Natural killer cell (primary cell): Measurements from ENCODE around the gene HAUS3. TPM values are rescaled to one million over a fixed set of nuclear protein-coding genes. Genes with fewer than 3 reads are reported as not detected.
"Not testable (repeated sequence)": the region's sequence is repeated elsewhere in the genome, so short reads cannot be mapped to it uniquely, and the experiment has no call there.

Experiments
- ATAC-seq, 3 donors: fragments of 150-1000 bp in 2 of 3; fragments of 200-7000 bp in 1 of 3; cut with Tn5 transposase; 1 replicate in 1 of 3; 2 replicates in 2 of 3; pipeline ENCODE4 v1.10.0; 2021; ENCODE audit warnings: mild to moderate bottlenecking in 2 of 3, moderate library complexity in 2 of 3
- DNase-seq, 2 donors: peaks; one replicate each; pipeline versions ENCODE4 v3.0.0 to v3.0.0-alpha.2; 2013 to 2021; ENCODE audit warnings: mixed read lengths in 1 of 2
- H3K27ac ChIP-seq: one replicate; pipeline ENCODE4 v1.5.1; 2013; ENCODE audit warnings: mild to moderate bottlenecking, low read length
- H3K27me3 ChIP-seq: one replicate; pipeline ENCODE4 v1.6.1; 2013; ENCODE audit warnings: low read length; ENCODE audit not compliant: control insufficient read depth, insufficient read depth
- H3K36me3 ChIP-seq: one replicate; pipeline ENCODE4 v1.6.1; 2013; ENCODE audit warnings: low read length; ENCODE audit not compliant: control insufficient read depth, insufficient read depth
- H3K4me1 ChIP-seq: one replicate; pipeline ENCODE4 v1.6.1; 2013; ENCODE audit warnings: low read length; ENCODE audit not compliant: control insufficient read depth, insufficient read depth
- H3K4me3 ChIP-seq: one replicate; pipeline ENCODE4 v1.5.1; 2013; ENCODE audit warnings: low read length
- H3K9me3 ChIP-seq: one replicate; pipeline ENCODE4 v1.6.1; 2013; ENCODE audit warnings: low read length; ENCODE audit not compliant: control insufficient read depth, insufficient read depth
- H3K27ac Mint-ChIP-seq, 2 donors: one replicate each; pipeline ENCODE4 v1.8.0; 2022; ENCODE audit warnings: mild to moderate bottlenecking in 2 of 2, mixed read lengths in 2 of 2, moderate library complexity in 1 of 2
- H3K27me3 Mint-ChIP-seq, 2 donors: one replicate each; pipeline ENCODE4 v1.8.0; 2022; ENCODE audit warnings: low read depth in 2 of 2, mixed read lengths in 2 of 2
- H3K36me3 Mint-ChIP-seq: one replicate; pipeline ENCODE4 v1.8.0; 2022; ENCODE audit warnings: mixed read lengths
- H3K4me1 Mint-ChIP-seq, 2 donors: one replicate each; pipeline ENCODE4 v1.8.0; 2022; ENCODE audit warnings: mixed read lengths in 2 of 2
- H3K4me3 Mint-ChIP-seq: one replicate; pipeline ENCODE4 v1.8.0; 2022; ENCODE audit warnings: mild to moderate bottlenecking, moderate library complexity, mixed read lengths
- H3K9me3 Mint-ChIP-seq, 2 donors: one replicate each; pipeline ENCODE4 v1.8.0; 2022; ENCODE audit warnings: mixed read lengths in 2 of 2
- CTCF ChIP-seq: fragments of 200-600 bp; IDR thresholded peaks from one replicate; pipeline ENCODE4 v1.8.0; 2022; ENCODE audit warnings: antibody characterized with exemption
- WGBS: methylation state at CpG from one replicate; pipeline ENCODE4 v1.1.7; 2013; ENCODE audit warnings: missing lambda C conversion rate; ENCODE audit not compliant: insufficient coverage; 5-methylcytosine and 5-hydroxymethylcytosine counted together
- intact Hi-C: fragments of 100-400 bp; cut with micrococcal nuclease; formaldehyde crosslinking; loops from one replicate; pipeline ENCODE4 v1.14.2; 2022
- total RNA-seq, 4 donors: library from RNA; stranded (reverse); fragments of 120-200 nt in 1 of 4; gene quantifications; one replicate each; pipeline versions ENCODE4 v1.2.3 to v1.2.4, GENCODE V29; 2013 to 2022

HAUS3 gene
- total RNA-seq, 3 donors from 2014 or later (not counting 1 experiment from before 2014, with no cell fraction given) = 38.0 to 50.3 (median 49.4) TPM

DNA sequence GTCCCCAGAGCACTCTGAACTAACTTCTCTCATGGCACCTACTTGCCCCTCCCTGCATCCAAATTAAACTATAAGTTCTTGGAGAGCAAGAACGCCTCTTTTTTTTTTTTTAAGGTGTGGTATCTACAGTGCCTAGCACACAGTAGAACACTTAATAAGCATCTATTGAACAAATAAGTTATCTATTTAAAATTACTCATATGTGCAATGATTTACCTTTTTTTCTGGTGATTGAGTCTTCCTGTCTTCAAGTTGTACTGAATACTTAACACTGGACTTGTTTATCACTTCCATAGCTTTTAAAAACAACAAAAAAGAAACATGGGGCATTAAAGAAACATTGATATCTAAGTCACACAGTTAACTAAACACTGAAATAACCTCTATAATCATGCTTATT, 29.1 kb downstream of the HAUS3 start:
- 80% methylated on average over 1 of the region's 1 CpG for WGBS
- Histone ChIP-seq H3K27me3 (no peaks in the 10 kb centered on the region), H3K36me3 (no peaks in the 10 kb centered on the region)

GRCh38 chr4:2202789-2203188, 39.1 kb downstream of the HAUS3 start:
- H3K27me3 ChIP-seq, H3K4me1 Mint-ChIP-seq, H3K27me3 Mint-ChIP-seq, H3K4me1 ChIP-seq, H3K4me3 ChIP-seq, DNase-seq, ATAC-seq, H3K27ac Mint-ChIP-seq, H3K36me3 ChIP-seq, H3K9me3 Mint-ChIP-seq, H3K9me3 ChIP-seq, intact Hi-C loops, H3K36me3 Mint-ChIP-seq, H3K4me3 Mint-ChIP-seq, H3K27ac ChIP-seq: not testable (repeated sequence)
- 100% methylated on average over 1 of the region's 1 CpG for WGBS

More for the DNA sequence above, 29.1 kb downstream of the HAUS3 start:
- no peak overlapping the region for H3K27ac ChIP-seq
- TF ChIP-seq CTCF = no peak
- no peaks in the 10 kb centered on the region for H3K9me3 Mint-ChIP-seq
- H3K27me3 Mint-ChIP-seq = no peaks in the 10 kb centered on the region
- H3K4me3 Mint-ChIP-seq = no peak overlapping the region
- no peak overlapping the region for H3K27ac Mint-ChIP-seq
- H3K4me3 ChIP-seq = no peak overlapping the region
- H3K4me1 Mint-ChIP-seq = no peaks in the 10 kb centered on the region
- ATAC-seq (no peak), DNase-seq (no peak)
- H3K9me3 ChIP-seq = no peaks in the 10 kb centered on the region
- intact Hi-C loops = no loop called here
- no peaks in the 10 kb centered on the region for H3K36me3 Mint-ChIP-seq
- no peaks in the 10 kb centered on the region for H3K4me1 ChIP-seq

DNA sequence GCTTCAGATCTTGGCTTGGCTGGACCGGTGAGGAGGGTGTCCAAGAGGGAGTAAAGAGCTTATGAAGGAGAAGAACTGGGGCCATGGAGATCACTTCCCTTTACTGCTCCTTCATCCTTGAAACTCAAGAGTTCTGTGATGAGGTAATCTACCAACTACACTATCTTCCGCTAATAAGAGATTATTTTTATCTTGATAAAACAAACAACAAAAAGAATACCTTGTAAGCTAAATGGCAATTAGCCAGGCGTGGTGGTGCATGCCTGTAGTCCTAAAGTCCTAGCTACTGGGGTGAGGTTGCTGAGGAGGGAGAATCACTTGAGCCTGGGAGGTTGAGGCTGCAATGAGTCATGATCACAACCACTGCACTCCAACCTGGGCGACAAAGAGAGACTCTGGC, 47.4 kb downstream of the HAUS3 start:
- intact Hi-C loops = no loop called here
- Histone ChIP-seq H3K27ac (no peak overlapping the region), H3K36me3 (no peaks in the 10 kb centered on the region), H3K4me3 (no peak overlapping the region), H3K27me3 (no peaks in the 10 kb centered on the region), H3K9me3 (no peaks in the 10 kb centered on the region), H3K4me1 (no peaks in the 10 kb centered on the region)
- no peaks in the 10 kb centered on the region for H3K9me3 Mint-ChIP-seq
- H3K4me1 Mint-ChIP-seq = no peaks in the 10 kb centered on the region
- H3K27ac Mint-ChIP-seq = no peak overlapping the region
- no peak overlapping the region for H3K4me3 Mint-ChIP-seq
- TF ChIP-seq CTCF = no peak
- WGBS = 100% methylated on average over 2 of the region's 4 CpGs
- DNase-seq (no peak), ATAC-seq (no peak)
- no peaks in the 10 kb centered on the region for H3K36me3 Mint-ChIP-seq
- no peaks in the 10 kb centered on the region for H3K27me3 Mint-ChIP-seq

GRCh38 chr4:2193326-2193725, 48.6 kb downstream of the HAUS3 start:
- DNase-seq = no peak
- no peak overlapping the region for H3K27ac ChIP-seq
- TF ChIP-seq CTCF = no peak
- no peak for ATAC-seq
- H3K4me3 ChIP-seq = no peak overlapping the region
- no peaks in the 10 kb centered on the region for H3K9me3 ChIP-seq
- Mint-ChIP-seq H3K9me3 (no peaks in the 10 kb centered on the region), H3K4me3 (no peak overlapping the region), H3K27me3 (no peaks in the 10 kb centered on the region), H3K36me3 (no peaks in the 10 kb centered on the region), H3K4me1 (no peaks in the 10 kb centered on the region), H3K27ac (no peak overlapping the region)
- H3K27me3 ChIP-seq = no peaks in the 10 kb centered on the region
- WGBS = 96% methylated on average over 7 of the region's 7 CpGs
- intact Hi-C loops = no loop called here
- H3K4me1 ChIP-seq = no peaks in the 10 kb centered on the region
- no peaks in the 10 kb centered on the region for H3K36me3 ChIP-seq
